Heart left ventricle (tissue), 16 donors: ENCODE data around the gene OSMR. TPM values are rescaled to one million over a fixed set of nuclear protein-coding genes. Genes with fewer than 3 reads are reported as not detected.
"Not testable (repeated sequence)": the region's sequence is repeated elsewhere in the genome, so short reads cannot be mapped to it uniquely, and the experiment has no call there.

ENCODE experiments used
- ATAC-seq, 4 donors: fragments of 200-7000 bp; cut with Tn5 transposase; one replicate each; pipeline ENCODE4 v1.9.1; 2020 to 2022; ENCODE audit warnings: moderate library complexity in 4 of 4, mild to moderate bottlenecking in 3 of 4, moderate number of reproducible peaks in 1 of 4
- DNase-seq, 5 donors: peaks; one replicate each; pipeline ENCODE4 v3.0.0-alpha.2; 2020
- H3K27ac ChIP-seq, 12 donors: fragments of 200-600 bp; sonication (generic) in 4 of 12; one replicate each; pipeline versions ENCODE4 v1.5.0 to v1.8.0; 2016 to 2022; ENCODE audit warnings: mild to moderate bottlenecking in 2 of 12
- H3K27me3 ChIP-seq, 9 donors: fragments of 200-600 bp; sonication (generic) in 2 of 9; one replicate each; pipeline versions ENCODE4 v1.5.1 to v1.8.0; 2016 to 2022; ENCODE audit warnings: mild to moderate bottlenecking in 3 of 9
- H3K36me3 ChIP-seq, 9 donors: fragments of 200-600 bp; sonication (generic) in 2 of 9; one replicate each; pipeline versions ENCODE4 v1.5.0 to v1.8.0; 2018 to 2022; ENCODE audit warnings: mild to moderate bottlenecking in 2 of 9
- H3K4me1 ChIP-seq, 12 donors: fragments of 200-600 bp; sonication (generic) in 4 of 12; one replicate each; pipeline versions ENCODE4 v1.5.0 to v1.8.0; 2016 to 2022; ENCODE audit warnings: mild to moderate bottlenecking in 3 of 12
- H3K4me3 ChIP-seq, 12 donors: fragments of 200-600 bp; sonication (generic) in 4 of 12; one replicate each; pipeline versions ENCODE4 v1.5.0 to v1.8.0; 2017 to 2022; ENCODE audit warnings: mild to moderate bottlenecking in 9 of 12, moderate library complexity in 4 of 12
- H3K9me3 ChIP-seq, 12 donors: fragments of 200-600 bp; sonication (generic) in 4 of 12; one replicate each; pipeline versions ENCODE4 v1.5.0 to v1.8.0; 2016 to 2022; ENCODE audit warnings: mild to moderate bottlenecking in 1 of 12
- CTCF ChIP-seq, 12 donors: fragments of 200-600 bp; sonication (generic) in 4 of 12; IDR thresholded peaks; one replicate each; pipeline versions ENCODE4 v1.5.0 to v1.8.0; 2018 to 2022; ENCODE audit warnings: antibody characterized with exemption in 12 of 12, mild to moderate bottlenecking in 5 of 12
- POLR2A ChIP-seq, 2 donors: fragments of 450-650 bp; IDR thresholded peaks; one replicate each; pipeline ENCODE4 v1.6.1; 2017; ENCODE audit warnings: antibody characterized with exemption in 2 of 2, mild to moderate bottlenecking in 2 of 2, moderate library complexity in 2 of 2
- WGBS, 4 donors: extraction: QIAGEN DNeasy Blood & Tissue Kit in 2 of 4; methylation state at CpG; one replicate each; pipeline versions ENCODE4 v1.1.5 to v1.1.7; 2013 to 2018; 5-methylcytosine and 5-hydroxymethylcytosine counted together
- intact Hi-C, 10 donors: fragments of 100-400 bp; cut with DNase I; formaldehyde crosslinking; loops; one replicate each; pipeline versions ENCODE4 v1.11.1 to v1.14.2; 2022
- polyA plus RNA-seq, 2 donors: library from polyadenylated mRNA; stranded (reverse); fragments of 200-250 nt; gene quantifications; one replicate each; pipeline ENCODE4 v1.2.3, GENCODE V29; 2013
- total RNA-seq, 9 donors: library from RNA; depleted of rRNA in 2 of 9; stranded (reverse); fragments of >200 nt in 2 of 9; fragmentation: NEBNext Ultra II Directional in 3 of 9; extraction: Animal tissue kit (Norgen Biotek cat#: 25700) in 3 of 9; gene quantifications; one replicate each; pipeline versions ENCODE4 v1.1.0 to v1.2.4, GENCODE V29; 2016 to 2023
- donor health status: ischemic (EF 13 %, LVEDD 7.1; RV severe dilation, severe dysfunction).
- donor health status: healthy with polysubstance abuse.
- donor health status: DM: no; HTN: yes; CAD: no.
- donor health status: DM: no; HTN: no; CAD: no.
- donor health status: ischemic (EF 25% LVEDD 6.9; RV normal size, moderate dysfunction).
- donor health status: ischemic (EF 25% LVEDD 5.7; RV mildly dilated, moderate dysfunction).
- donor health status: healthy.
- donor health status: DM: yes; HTN: yes; CAD: no.
- donor health status: ischemic (EF 35%, LVEDD 5.7; RV mildly dilated, moderate dysfunction).
- donor health status: nonischemic (EF 11% LVEDD 7.7; RV severe dilation, severe dysfunction).
- donor health status: DM: yes; HTN: yes; CAD: no.
- donor health status: PGD.
- donor health status: ischemic (EF 29% LVEDD 5.4; RV normal size, mild dysfunction).
- donor health status: nonischemic (EF 23%, LVEDD 6.1; RV moderate dilation, normal function).

The OSMR gene
- total and polyA plus RNA-seq, 11 donors = 4.2 to 39.2 (median 12.0) TPM

- H3K4me1 ChIP-seq = peaks cover 0 to 9% (median 0%) of the 10 kb centered on the region in 12 donors
- ATAC-seq (no peak), DNase-seq (no peak)
- intact Hi-C loops = no loop called here
- peaks cover 0 to 16% (median 0%) of the 10 kb centered on the region in 9 donors for H3K36me3 ChIP-seq
- no peak for TF ChIP-seq CTCF (IDR thresholded peaks at IDR 0.05)
- no peak for TF ChIP-seq POLR2A (IDR thresholded peaks at IDR 0.05)
- H3K9me3 ChIP-seq = peaks cover 0 to 22% (median 0%) of the 10 kb centered on the region in 12 donors
- no peaks in the 10 kb centered on the region for H3K27me3 ChIP-seq
- H3K27ac ChIP-seq = no peak overlapping the region
- WGBS, 4 donors = 83 to 95% (median 89%) methylated on average over 2 of the region's 2 CpGs
- H3K4me3 ChIP-seq = no peak overlapping the region
These were observed 10.8 kb downstream of the OSMR start for GRCh38 chr5:38856660-38857059.

- intact Hi-C loops = no loop called here
- TF ChIP-seq CTCF (IDR thresholded peaks at IDR 0.05) (no peak), POLR2A (IDR thresholded peaks at IDR 0.05) (no peak)
- DNase-seq = no peak
- no peak for ATAC-seq
- H3K27ac ChIP-seq = no peak overlapping the region
- H3K4me1 ChIP-seq = peaks cover 0 to 5% (median 0%) of the 10 kb centered on the region in 12 donors
- no peaks in the 10 kb centered on the region for H3K27me3 ChIP-seq
- H3K36me3 ChIP-seq = peaks cover 0 to 17% (median 0%) of the 10 kb centered on the region in 9 donors
- H3K9me3 ChIP-seq = peaks cover 0 to 20% (median 1%) of the 10 kb centered on the region in 12 donors
- no peak overlapping the region for H3K4me3 ChIP-seq
- 83 to 87% (median 86%) methylated on average over 3 of the region's 3 CpGs for WGBS, 4 donors
These were observed 13.0 kb downstream of the OSMR start for GRCh38 chr5:38858839-38859238.

GRCh38 chr5:38861986-38862770, 16.4 kb downstream of the OSMR start:
- H3K27me3 ChIP-seq, H3K27ac ChIP-seq, DNase-seq, intact Hi-C loops, ATAC-seq, H3K4me3 ChIP-seq: not testable (repeated sequence)
- WGBS, 4 donors = 93 to 97% (median 94%) methylated on average over 20 to 57 of the region's 64 CpGs; no CpG with 5 or more reads in 1 of the 4 donors
- Histone ChIP-seq H3K9me3 (peaks cover 0 to 38% (median 13%) of the 10 kb centered on the region in 12 donors), H3K36me3 (peaks cover 0 to 17% (median 0%) of the 10 kb centered on the region in 9 donors), H3K4me1 (peaks cover 0 to 12% (median 3%) of the 10 kb centered on the region in 12 donors)

GRCh38 chr5:38866362-38867031, 20.7 kb downstream of the OSMR start:
- Histone ChIP-seq H3K4me1 (peaks cover 0 to 25% (median 5%) of the 10 kb centered on the region in 12 donors), H3K9me3 (peaks cover 0 to 26% (median 13%) of the 10 kb centered on the region in 12 donors), H3K27ac (no peak overlapping the region), H3K4me3 (no peak overlapping the region), H3K36me3 (peaks cover 0 to 14% (median 0%) of the 10 kb centered on the region in 9 donors), H3K27me3 (peaks cover 0 to 3% (median 0%) of the 10 kb centered on the region in 9 donors)
- no peak for DNase-seq
- ATAC-seq = peak in 1 of 4 donors; percentile 44
- intact Hi-C loops = no loop called here
- TF ChIP-seq CTCF (IDR thresholded peaks at IDR 0.05) (no peak), POLR2A (IDR thresholded peaks at IDR 0.05) (no peak)
- 74 to 95% (median 85%) methylated on average over 2 to 4 of the region's 4 CpGs for WGBS, 4 donors
